HG02678 (cell line): ENCODE results near the gene PALM.
"Not testable (repeated sequence)": the region's sequence is repeated elsewhere in the genome, so short reads cannot be mapped to it uniquely, and the experiment has no call there.

Experiments
- ATAC-seq: cut with Tn5 transposase; IDR thresholded peaks from one replicate; pipeline ENCODE4 v1.9.1; 2021; ENCODE audit warnings: mild to moderate bottlenecking, moderate library complexity; ENCODE audit not compliant: unreplicated experiment

The PALM gene

DNA sequence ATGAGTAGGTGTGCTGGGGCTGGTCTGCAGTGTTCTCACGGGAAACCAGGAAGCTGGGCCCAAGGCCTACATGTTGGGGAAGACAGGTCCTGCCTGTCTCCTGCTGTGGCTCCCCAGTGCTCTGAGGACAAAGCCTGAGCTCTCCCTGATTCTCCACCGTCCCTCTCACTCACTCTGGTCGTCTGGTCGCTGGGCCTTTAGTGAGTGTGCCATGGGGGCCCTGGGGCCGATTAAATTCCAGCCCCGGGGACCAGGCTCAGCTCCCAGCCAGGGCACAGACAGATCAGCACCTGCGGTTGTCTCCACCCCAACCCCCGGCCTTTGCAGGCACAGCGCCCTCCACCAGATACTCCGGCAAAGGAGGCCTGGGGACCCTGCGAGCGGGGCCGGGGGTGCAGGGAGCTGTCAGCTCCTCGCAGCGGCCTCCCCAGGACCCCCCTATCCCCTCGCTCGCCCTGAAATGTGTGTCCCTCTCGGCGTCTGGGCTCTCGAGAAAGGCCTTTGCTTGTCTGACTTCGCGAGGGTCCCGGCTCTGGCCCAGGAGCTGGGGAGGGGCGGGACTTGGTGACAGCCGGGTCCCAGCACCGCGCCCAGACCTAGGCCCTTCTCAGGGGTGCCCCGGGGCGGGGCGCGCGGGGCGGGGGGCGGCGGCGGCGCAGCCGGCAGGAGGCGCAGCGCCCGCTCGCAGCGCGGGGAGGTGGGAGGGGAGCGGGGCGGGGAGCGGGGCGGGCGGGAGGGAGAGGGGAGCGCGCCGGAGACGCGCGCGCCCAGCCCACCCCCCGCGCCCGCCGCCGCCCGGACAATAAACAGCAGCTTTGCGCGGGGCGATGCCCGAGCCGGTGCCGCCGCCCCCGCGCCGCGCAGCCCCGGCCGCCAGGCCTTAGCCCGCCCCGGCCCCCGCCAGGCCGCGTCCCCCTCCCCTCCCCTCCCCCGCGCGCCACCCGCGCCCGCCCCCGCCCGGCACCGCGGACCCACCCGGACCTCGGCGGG lies at the start of gene PALM:
Gene PALM, plus strand, starts transcription at position 782 of the 990 bp plus-strand sequence. CDS start 212 bp downstream, outside the sequence.
- ATAC-seq, result no peak

DNA sequence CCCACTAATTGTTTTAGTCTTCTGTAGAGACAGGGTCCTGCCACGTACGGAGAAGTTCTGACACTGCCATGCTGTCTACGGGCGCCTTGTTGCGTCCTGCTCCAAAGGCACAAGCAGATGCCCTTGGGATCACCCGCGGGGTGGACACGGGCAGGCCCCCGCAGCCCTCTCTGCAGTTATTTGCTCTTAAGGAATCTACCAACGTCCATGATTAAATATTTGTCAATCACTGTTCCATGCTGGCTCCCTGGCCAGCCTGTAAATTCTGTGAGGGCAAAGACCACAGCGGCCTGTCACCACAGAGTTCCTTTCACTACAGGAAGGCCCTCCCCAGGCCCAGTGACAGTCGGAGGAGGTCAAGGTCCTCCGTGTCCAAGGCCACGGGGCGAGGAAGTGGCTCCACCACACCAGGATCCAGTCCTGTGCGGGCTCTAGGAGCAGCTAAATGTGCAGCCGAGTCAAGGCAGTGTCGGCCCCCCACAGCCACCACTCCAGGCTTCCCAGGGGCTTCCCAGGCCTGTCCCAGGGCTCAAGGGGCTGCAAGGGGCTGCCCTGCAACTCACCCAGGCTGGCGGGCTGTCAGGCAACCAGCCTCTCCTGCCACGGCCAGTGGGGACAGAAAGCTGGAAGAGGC lies 47.8 kb upstream of the PALM start:
- ATAC-seq, result no peak

DNA sequence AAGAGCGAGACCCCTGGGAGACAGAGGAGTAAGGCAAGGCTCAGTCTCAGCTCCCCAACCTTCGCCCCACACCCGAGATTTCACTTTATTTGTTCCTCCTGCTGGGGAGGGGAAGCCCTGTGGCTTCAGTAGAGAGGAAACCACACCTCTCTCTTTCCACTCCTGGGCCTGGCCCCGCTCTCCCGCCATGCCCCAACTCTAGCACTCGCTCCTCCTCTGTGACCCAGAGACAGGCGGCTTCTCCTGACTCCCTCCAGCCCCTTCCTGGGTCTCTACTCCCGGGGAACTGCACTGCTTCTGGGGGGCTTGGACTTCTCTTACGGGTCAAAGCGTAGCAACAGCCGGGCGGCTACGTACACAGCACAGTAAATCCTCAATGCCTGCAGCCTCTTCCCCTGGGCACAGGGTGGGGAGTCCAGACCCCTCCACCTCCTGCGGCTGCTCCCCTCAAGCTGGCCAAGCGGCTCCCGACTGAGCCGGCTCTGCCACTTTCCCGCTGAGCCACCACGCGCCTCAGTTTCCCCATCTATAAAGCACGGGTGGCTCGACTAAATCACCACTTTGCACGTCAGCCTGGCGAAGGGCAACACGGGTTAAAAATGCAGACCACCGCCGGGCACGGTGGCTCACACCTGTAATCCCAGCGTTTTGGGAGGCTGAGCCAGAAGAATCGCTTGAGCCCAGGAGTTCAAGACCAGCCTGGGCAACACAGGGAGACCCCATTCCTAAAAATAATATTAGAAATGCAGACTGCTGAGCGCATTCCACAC lies 47.1 kb upstream of the PALM start:
- peak; percentile 30 for ATAC-seq

DNA sequence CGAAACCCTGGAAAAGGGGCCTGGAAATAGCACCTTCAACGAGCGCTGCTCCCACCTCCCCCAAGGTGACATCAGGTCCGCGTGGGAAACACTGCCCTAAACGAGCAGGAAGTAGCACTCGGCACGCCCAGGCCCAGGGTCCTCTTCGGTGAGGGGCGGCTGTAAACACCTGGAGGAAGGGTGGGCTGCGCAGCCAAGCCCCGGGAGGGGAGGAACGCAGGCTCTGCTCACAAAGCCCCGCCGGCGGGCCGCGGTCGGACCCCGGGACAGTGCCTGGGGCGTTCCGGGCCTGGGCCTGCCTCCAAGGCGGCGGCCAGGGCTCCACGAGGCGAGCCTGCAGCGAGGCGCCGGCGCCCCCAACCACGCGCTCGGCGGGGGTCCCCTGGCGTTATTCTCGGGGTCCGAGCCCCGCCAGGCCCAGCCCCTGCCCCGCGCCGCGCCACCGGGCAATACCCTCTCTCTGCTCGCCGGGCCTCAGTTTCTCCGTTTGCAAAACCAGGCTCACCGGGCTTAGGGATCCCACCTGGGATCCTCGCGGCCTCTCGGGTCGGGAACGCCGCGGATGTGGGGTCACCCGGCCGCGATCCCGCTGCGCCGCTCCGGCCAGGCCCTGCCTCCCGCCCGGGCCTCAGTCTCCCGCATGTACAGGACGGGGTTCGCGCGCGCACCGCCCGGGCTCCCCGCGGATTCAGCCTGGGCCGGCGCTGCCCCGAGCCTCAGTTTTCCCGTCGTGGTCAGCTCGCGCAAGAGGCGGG lies 46.4 kb upstream of the PALM start:
- ATAC-seq, result peak; percentile 4

GRCh38 chr19:662962-663681 lies 45.6 kb upstream of the PALM start, which contains the start of gene RNF126:
TSS of gene RNF126 (minus strand) at chr19:663214. CDS start at chr19:663121, 93 bp downstream.
- ATAC-seq, result peak; percentile 71

- no peak for ATAC-seq
These were observed 45.0 kb upstream of the PALM start for GRCh38 chr19:663682-664117.

DNA sequence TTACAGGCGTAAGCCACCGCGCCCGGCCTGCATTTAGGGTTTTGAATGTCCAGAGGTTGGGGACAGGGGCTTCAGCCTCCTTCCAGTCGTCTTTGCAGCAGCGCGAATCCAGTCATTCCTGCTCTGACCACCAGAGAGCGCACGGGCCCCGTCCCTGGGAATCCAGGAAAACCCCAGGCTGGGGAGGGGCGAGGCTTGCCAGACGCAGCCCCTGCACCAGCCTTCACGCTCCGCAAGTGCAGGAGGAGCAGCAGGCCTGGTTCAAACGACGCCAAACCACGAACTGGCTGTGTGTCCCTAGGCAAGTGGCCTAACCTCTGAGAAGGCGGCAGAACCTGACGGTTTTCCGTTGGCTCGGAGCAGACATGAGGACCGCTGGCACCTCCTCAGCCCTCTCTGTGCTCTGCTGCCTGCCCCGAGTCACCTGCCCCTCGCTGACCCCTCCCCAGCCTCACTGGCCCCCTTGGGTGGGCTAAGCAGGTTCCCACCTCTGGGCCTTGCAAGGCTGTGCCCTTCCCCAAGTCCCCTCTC lies 43.8 kb upstream of the PALM start:
- ATAC-seq, result no peak

DNA sequence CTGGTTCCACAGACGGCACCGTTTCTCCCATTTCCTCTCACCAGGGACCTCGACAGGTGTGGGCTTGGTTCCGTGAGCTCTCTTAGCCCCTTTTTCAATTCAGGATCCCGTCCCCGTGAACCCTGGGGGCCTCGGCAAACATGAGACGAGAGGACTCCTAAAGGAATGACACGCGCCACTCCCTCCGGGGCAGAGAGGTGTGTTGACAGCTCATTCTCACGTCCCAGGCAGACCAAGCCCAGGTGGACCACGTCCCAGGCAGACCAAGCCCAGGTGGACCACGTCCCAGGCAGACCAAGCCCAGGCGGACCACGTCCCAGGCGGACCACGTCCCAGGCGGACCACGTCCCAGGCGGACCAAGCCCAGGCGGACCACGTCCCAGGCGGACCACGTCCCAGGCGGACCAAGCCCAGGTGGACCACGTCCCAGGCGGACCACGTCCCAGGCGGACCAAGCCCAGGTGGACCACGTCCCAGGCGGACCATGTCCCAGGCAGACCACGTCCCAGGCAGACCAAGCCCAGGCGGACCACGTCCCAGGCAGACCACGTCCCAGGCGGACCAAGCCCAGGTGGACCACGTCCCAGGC lies 41.7 kb upstream of the PALM start:
- ATAC-seq, result not testable (repeated sequence)

DNA sequence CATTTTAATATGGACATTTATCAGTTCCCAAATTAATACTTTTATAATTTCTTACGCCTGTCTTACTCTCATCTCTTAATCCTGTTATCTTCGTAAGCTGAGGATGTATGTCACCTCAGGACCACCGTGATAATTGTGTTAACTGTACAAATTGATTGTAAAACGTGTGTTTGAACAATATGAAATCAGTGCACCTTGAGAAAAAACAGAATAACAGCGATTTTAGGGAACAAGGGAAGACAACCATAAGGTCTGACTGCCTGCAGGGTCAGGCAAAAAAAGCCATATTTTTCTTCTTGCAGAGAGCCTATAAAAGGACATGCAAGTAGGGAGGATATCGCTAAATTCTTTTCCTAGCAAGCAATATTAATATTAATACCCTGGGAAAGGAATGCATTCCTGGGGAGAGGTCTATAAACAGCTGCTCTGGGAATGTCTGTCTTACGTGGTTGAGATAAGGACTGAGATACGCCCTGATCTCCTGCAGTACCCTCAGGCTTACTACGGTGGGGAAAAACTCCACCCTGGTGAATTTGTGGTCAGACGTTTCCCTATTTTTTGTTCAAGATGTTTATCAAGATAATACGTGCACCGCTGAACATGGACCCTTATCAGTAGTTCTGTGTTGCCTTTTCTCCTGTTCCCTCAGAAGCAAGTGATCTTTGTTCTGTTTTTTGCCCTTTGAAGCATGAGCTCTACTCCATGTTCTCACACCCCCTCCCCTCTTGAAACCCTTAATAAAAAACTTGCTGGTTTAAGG lies 39.9 kb upstream of the PALM start:
- ATAC-seq, result not testable (repeated sequence)

DNA sequence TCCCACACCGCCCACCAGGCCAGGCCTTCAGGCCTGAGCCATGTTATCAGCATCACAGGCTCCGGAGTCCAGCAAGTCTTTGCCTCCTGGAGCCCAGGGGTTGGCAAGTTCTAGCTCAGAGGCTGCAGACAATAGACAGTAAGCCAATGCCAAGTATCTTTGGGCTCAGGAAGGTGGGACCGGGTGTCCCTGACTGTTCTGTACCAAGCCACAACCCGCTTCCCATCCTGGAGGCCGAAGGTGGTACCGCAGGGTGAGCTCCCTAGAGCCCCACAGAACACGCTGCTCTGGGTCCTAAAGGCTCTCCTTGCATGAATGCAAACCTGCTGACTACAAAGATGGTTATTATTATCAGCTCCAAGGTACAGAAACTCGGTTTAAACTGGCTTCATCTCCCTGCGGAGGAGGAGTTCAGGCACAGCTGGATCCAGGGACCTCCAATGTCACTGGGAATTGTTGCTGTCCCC lies 38.1 kb upstream of the PALM start:
- ATAC-seq, result no peak

- no peak for ATAC-seq
These were observed 34.2 kb upstream of the PALM start for GRCh38 chr19:674282-675151.

DNA sequence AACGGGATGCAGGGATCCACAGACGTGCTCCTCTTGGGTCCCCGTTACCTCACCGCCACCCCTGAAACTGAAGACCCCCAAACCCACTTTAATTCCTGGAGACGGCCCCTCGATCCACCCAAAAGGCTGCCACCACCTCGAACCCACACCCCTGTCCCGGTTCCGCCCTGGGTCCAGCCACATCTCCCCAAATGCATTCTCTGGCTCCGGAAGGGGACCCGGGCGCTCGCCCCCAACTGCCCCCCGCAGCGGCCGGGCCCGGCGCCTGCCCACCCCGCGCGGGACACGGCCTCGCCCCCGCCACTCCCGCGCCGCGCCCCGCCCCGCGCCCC lies 32.8 kb upstream of the PALM start:
- no peak for ATAC-seq

GRCh38 chr19:676339-677105 lies 32.2 kb upstream of the PALM start, which contains the start of gene FSTL3:
TSS of gene FSTL3 (plus strand) at chr19:676392. CDS start at chr19:676424, 32 bp downstream.
- ATAC-seq, result no peak

GRCh38 chr19:677201-677600 lies 31.5 kb upstream of the PALM start:
- ATAC-seq, result no peak

DNA sequence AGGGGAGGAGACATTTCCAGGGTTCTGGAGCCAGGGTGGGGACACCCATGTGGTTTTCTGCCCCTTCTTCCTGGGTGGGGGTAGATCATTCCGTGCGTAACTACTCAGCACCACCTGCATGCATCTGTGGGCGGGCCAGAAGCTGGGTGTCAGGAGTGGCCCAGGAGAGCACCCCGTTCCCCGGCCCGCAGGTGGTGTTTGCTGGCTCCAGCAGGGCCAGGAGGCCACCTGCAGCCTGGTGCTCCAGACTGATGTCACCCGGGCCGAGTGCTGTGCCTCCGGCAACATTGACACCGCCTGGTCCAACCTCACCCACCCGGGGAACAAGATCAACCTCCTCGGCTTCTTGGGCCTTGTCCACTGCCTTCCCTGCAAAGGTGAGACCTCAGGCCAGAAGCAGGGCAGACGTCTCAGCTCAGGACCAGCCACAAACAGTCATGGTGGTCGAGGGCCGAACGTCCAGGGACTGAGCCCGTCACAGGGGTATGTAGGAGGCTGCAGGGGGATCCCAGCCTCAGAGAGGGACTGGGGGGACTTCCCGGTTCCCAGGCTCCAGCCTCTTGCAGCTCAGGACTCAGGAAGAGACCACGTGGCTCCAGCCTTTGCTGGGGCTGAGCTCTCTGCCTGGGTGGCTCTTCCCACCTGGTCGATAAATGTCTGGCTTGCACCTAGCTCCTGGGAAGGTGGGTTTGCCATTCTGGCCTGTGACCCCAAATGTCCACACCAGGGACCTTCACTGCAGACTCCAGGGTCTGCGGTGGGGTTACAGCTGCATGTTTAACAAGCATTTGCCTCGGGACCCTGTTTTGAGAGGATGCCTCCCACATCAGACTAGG lies 30.9 kb upstream of the PALM start:
- no peak for ATAC-seq
